ENCODE data around the gene SIAE. TPM values are rescaled to one million over a fixed set of nuclear protein-coding genes. Genes with fewer than 3 reads are reported as not detected.

SIAE gene
- total and polyA plus RNA-seq, 8 donors = 13.3 to 71.5 (median 16.2) TPM

- DNase-seq = no peak
- TF ChIP-seq CTCF (IDR thresholded peaks at IDR 0.05) = no peak
- Histone ChIP-seq H3K4me1 (no peaks in the 10 kb centered on the region), H3K9me3 (no peaks in the 10 kb centered on the region), H3K36me3 (peaks cover 0 to 89% of the 10 kb centered on the region in 2 donors), H3K4me3 (no peak overlapping the region), H3K27me3 (no peaks in the 10 kb centered on the region), H3K27ac (no peak overlapping the region)
- no peak for ATAC-seq
- intact Hi-C loops (cut with DNase I) = no loop called here
These were observed 37.6 kb downstream of the SIAE start for GRCh38 chr11:124635932-124636331.

GRCh38 chr11:124633355-124633754 is 40.2 kb downstream of the SIAE start:
- H3K4me3 ChIP-seq = no peak overlapping the region
- no peaks in the 10 kb centered on the region for H3K9me3 ChIP-seq
- no peaks in the 10 kb centered on the region for H3K27me3 ChIP-seq
- no peak overlapping the region for H3K27ac ChIP-seq
- peak; percentile 29 for ATAC-seq
- H3K4me1 ChIP-seq = no peaks in the 10 kb centered on the region
- peaks cover 0 to 99% of the 10 kb centered on the region in 2 donors for H3K36me3 ChIP-seq
- intact Hi-C loops (cut with DNase I) = no loop called here
- no peak for DNase-seq
- TF ChIP-seq CTCF (IDR thresholded peaks at IDR 0.05) = no peak

GRCh38 chr11:124629961-124630360 is 43.6 kb downstream of the SIAE start:
- H3K4me1 ChIP-seq = peaks cover 0 to 10% of the 10 kb centered on the region in 2 donors
- DNase-seq = no peak
- H3K27me3 ChIP-seq = no peaks in the 10 kb centered on the region
- no peak overlapping the region for H3K4me3 ChIP-seq
- intact Hi-C loops (cut with DNase I) = no loop called here
- no peak for TF ChIP-seq CTCF (IDR thresholded peaks at IDR 0.05)
- peaks cover 0 to 92% of the 10 kb centered on the region in 2 donors for H3K36me3 ChIP-seq
- ATAC-seq = no peak
- no peak overlapping the region for H3K27ac ChIP-seq
- H3K9me3 ChIP-seq = no peaks in the 10 kb centered on the region

- Histone ChIP-seq H3K27me3 (no peaks in the 10 kb centered on the region), H3K36me3 (peaks cover 0 to 71% of the 10 kb centered on the region in 2 donors), H3K4me3 (no peak overlapping the region), H3K4me1 (peaks cover 10 to 26% of the 10 kb centered on the region in 2 donors), H3K9me3 (no peaks in the 10 kb centered on the region), H3K27ac (no peak overlapping the region)
- intact Hi-C loops (cut with DNase I) = no loop called here
- no peak for TF ChIP-seq CTCF (IDR thresholded peaks at IDR 0.05)
- ATAC-seq (no peak), DNase-seq (no peak)
These were observed 46.0 kb downstream of the SIAE start for GRCh38 chr11:124627546-124627945.

GRCh38 chr11:124625504-124626168 is 47.9 kb downstream of the SIAE start:
- DNase-seq = no peak
- Histone ChIP-seq H3K27ac (no peak overlapping the region), H3K36me3 (peaks cover 0 to 52% of the 10 kb centered on the region in 2 donors), H3K27me3 (no peaks in the 10 kb centered on the region), H3K4me3 (no peak overlapping the region), H3K4me1 (peaks cover 10 to 32% of the 10 kb centered on the region in 2 donors), H3K9me3 (no peaks in the 10 kb centered on the region)
- intact Hi-C loops (cut with DNase I) = no loop called here
- ATAC-seq = no peak
- TF ChIP-seq CTCF (IDR thresholded peaks at IDR 0.05) = no peak

Data from left lung (tissue), 10 donors.